AG09309 (cell line): Measurements from ENCODE around the gene CEBPB.
A peak's percentile ranks its signal among the peaks of the same experiment; 100 is the strongest.

Experiments used
- DNase-seq: peaks from one replicate; pipeline ENCODE4 v3.0.0-alpha.2; 2010; ENCODE audit warnings: low read depth
- H3K4me3 ChIP-seq: 2 replicates; pipeline ENCODE4 v1.5.1; 2011; ENCODE audit warnings: mild to moderate bottlenecking, low read depth, low read length, moderate library complexity; ENCODE audit not compliant: control insufficient read depth
- CTCF ChIP-seq: IDR thresholded peaks from 2 replicates; pipeline ENCODE4 v1.5.1; 2011; ENCODE audit warnings: mild to moderate bottlenecking, low read depth, low read length, inconsistent platforms; ENCODE audit not compliant: insufficient read depth, control insufficient read depth; ENCODE audit errors: missing control alignments

The CEBPB gene

GRCh38 chr20:50194831-50195523, 4.3 kb downstream of the CEBPB start:
- no peak for TF ChIP-seq CTCF
- H3K4me3 ChIP-seq: peak overlapping the region; percentile 92
- DNase-seq: no peak

- H3K4me3 ChIP-seq: no peak overlapping the region
- DNase-seq: no peak
- no peak for TF ChIP-seq CTCF
These were observed 5.0 kb downstream of the CEBPB start for GRCh38 chr20:50195524-50196120.

- H3K4me3 ChIP-seq: no peak overlapping the region
- TF ChIP-seq CTCF: no peak
- no peak for DNase-seq
These were observed 5.6 kb downstream of the CEBPB start for GRCh38 chr20:50196248-50196647.

- H3K4me3 ChIP-seq: no peak overlapping the region
- TF ChIP-seq CTCF: no peak
- no peak for DNase-seq
These were observed 6.3 kb downstream of the CEBPB start for GRCh38 chr20:50196896-50197295.

- no peak overlapping the region for H3K4me3 ChIP-seq
- no peak for TF ChIP-seq CTCF
- no peak for DNase-seq
These were observed 7.0 kb downstream of the CEBPB start for GRCh38 chr20:50197463-50198179.

- no peak for DNase-seq
- H3K4me3 ChIP-seq: no peak overlapping the region
- no peak for TF ChIP-seq CTCF
These were observed 7.6 kb downstream of the CEBPB start for GRCh38 chr20:50198180-50198666.
